ENCODE results near the gene COPS3. TPM values are rescaled to one million over a fixed set of nuclear protein-coding genes. Genes with fewer than 3 reads are reported as not detected.

The COPS3 gene
- polyA plus RNA-seq, 3 donors, result 65.5 to 89.7 (median 79.3) TPM

DNA sequence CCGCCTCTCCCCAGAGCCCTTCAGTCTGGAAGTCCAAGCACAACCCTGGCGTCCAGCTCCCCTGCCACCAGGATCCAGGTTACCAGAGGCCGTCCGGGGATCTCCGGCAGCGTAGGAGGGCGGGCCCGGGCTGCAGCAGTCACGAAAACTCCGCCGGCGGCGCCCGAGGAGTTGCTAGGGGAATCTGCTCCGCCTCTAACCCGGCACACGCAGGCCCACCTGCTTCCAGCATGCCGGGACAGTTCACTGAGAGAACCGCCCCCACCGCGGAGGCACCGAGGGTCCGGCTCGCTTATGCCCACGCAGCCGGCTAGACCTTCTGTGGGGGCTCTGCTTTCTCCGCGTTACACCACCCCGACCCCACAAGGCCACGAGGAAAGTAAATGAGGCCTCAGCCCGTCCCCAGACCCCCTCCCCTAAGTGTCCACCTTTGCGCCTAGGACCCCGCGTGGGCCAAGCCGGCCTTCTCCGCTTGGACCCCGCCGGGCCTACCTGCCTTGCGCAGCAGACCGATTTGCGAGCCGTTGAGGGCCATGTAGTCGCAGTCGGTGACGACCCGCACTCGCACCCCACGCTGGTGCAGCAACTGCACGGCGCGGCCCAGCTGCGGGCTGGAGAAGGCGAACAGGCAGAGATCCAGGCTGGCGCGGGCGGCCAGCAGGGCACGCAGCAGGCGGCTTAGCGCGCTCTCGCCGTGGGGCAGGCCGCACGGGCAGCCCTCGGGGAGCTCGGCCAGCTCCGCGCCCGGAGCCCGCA, 75.5 kb downstream of the COPS3 start:
- peak in 4 of 11 donors; percentile 37 to 46 (median 42) for DNase-seq (ENCODE audit: extremely low read depth in 1 of 11, low read depth in 9 of 11, low spot score in 4 of 11)

DNA sequence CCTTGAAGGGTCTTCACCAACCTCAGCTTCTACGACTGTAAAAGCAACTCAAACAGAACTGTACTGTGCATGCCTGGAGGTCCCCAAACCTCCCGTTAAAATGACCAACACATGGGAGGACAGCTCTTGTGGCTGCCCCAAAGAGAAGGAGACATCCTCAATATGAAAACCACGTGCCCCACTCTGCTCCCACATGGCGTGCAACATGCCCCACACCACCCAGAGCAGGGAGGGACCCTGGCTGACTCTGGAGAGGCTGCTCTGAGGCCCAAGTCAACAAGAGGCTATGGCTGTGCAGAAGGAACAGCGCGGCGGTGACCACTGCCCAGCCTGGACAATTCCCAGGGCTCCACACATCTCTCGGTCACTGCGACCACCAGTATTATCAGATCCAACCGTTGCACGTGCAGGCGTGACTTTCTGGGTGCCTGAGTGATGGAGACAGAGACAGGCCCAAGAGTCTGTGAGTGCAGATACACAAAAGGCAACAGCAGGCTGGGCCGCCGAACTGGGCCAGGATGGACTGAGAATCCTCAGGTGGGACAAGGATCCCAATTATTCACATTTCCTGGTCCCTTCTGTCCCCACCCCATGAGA, 76.3 kb downstream of the COPS3 start:
- no peak for DNase-seq (ENCODE audit: extremely low read depth in 1 of 11, low read depth in 9 of 11, low spot score in 4 of 11)

DNA sequence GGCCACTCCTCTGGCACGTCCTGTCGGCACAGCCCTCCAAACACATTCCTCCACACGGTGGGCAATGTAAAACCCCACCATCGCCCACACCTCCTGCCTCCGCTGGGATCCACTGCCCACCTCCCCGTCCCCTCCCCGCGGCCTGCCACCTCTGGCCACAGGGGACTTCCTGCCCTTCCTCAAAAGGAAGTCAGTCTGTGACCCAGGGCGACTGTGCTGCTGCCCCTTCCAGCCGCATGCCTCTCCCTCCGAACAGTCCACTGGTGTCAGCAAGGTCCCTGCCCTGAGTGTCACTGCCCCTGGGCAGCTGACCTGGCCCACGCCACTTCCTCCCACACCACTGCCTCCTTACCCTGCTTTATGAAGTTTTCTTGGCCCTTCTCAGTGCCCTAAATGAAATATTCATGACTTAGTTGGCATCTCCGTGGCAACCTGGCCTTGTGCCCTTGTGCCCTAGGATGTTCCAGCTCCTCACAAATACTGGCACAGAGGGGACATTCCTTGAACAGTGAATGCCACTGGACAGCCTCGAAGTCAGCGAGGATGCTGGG, 76.9 kb downstream of the COPS3 start:
- no peak for DNase-seq (ENCODE audit: extremely low read depth in 1 of 11, low read depth in 9 of 11, low spot score in 4 of 11)

DNA sequence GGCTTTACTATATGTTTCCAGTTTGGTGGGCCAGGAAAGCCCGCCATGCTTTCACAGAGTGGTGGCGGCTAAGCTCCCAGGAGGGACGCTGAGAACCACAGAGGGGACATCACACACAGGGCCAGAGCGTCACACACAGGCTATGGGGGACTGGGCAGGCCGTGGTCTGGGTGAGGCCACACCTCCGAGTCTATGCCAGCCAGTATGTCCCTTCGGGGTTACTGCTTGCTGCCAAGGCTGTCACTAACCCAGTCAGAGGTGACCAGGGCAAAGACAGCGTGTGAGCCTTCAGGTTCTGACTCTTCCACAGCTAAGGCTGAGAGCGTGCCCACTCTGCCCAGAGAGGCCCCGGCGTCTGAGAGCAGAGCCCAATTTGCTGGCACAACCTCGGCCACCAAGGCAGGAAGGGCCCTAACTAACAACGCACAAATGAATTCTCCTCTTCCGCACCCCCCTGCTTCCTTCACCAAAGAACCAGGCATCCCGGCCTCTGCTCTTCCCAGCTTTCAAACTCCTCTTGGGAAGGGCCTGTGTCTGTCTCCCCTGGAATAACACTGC, 77.8 kb downstream of the COPS3 start:
- no peak for DNase-seq (ENCODE audit: extremely low read depth in 1 of 11, low read depth in 9 of 11, low spot score in 4 of 11)

DNA sequence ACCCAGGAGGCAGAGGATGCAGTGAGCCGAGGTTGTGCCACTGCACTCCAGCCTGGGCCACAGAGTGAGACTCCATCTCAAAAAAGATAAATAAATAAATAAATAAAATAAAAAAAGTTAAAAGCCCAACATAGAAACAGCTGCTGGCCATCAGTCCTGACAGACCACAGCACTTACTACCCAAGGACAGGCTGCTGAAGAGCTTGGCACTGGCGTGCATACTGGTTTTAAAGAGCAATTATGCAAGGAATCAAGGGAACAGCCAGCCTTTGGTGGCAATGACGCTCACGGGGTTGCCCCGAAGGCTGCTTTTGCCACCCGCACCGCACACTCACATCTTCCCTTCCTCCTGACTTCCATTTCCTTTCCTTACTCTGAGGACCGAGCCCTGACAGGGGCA, 79.1 kb downstream of the COPS3 start:
- DNase-seq (ENCODE audit: extremely low read depth in 1 of 11, low read depth in 9 of 11, low spot score in 4 of 11), result no peak

DNA sequence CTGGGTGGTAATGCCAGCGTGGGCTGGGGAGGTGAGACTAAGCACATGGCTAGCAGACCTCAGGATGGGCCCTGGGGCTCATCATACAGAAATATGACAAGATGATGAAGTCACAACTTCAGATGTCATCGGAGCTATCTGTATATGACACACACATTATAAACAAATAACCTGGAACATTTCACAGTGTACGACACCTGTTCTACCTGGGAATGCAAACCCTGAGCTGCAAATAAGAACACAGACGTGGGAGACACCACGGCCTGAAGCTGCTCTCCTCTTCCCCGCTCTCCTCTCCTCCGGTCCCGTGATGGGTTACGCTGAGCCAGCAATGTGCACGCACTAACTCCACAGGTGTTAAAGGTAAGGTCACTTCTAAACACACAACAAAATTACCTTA, 79.8 kb downstream of the COPS3 start:
- DNase-seq (ENCODE audit: extremely low read depth in 1 of 11, low read depth in 9 of 11, low spot score in 4 of 11), result no peak

DNA sequence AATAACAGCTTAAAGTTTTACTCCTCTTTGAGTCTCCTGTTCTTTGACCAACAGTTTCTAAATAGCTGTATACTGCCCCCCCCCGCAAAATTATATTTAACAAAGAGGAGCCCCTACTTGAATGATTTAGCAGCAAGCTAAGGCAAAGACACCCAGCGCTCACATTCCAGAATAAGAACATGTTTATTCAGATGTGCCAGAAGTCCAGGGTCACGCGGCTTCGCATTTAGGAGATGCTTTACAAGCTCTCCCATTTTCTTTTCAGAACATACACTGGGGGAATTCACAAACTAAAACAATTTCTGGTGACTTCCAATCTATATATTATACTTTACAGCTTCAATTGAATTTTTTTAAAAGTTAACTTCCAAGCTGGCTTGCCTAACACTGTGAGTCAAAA, 80.2 kb downstream of the COPS3 start:
- peak in 2 of 11 donors; percentile 21 to 32 for DNase-seq (ENCODE audit: extremely low read depth in 1 of 11, low read depth in 9 of 11, low spot score in 4 of 11)

DNA sequence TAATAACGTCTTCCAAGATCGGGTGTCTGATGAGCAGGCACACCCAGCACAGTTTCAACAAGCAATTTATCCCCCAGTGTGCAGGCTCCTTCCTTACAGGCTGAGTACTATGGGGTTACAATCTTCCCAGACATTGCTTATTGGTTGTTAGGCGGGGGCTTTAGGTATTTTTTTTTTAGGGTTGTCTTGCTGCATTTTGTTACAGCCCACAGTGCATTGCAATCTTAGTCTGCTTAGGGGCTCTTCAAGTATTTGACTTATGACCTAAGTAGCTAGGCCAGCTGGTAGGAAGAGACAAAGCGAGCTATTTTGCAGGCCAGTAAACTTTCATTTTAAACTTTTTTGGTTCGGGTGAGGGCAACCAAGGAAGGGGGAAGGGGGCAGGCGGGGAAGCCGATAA, 80.7 kb downstream of the COPS3 start:
- DNase-seq (ENCODE audit: extremely low read depth in 1 of 11, low read depth in 9 of 11, low spot score in 4 of 11), result no peak

DNA sequence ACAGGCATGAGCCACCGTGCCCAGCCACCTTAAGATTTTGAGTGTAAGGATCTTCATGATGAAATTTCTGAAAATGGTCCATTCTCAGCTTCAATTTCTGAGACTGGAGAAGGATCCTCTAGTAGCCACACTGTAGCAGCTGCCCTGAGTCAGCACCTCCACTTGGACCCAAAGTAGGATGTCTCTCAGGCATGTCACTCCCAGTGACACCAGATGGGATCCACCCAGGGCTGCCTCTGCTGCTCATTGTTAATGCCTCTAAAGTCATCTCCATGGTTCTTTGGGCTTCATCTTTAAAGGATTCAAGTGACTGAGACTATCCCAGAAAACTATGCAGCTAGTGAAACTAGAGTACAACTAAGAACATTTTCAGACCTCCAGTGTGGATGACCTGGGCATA, 82.8 kb downstream of the COPS3 start:
- no peak for DNase-seq (ENCODE audit: extremely low read depth in 1 of 11, low read depth in 9 of 11, low spot score in 4 of 11)

DNA sequence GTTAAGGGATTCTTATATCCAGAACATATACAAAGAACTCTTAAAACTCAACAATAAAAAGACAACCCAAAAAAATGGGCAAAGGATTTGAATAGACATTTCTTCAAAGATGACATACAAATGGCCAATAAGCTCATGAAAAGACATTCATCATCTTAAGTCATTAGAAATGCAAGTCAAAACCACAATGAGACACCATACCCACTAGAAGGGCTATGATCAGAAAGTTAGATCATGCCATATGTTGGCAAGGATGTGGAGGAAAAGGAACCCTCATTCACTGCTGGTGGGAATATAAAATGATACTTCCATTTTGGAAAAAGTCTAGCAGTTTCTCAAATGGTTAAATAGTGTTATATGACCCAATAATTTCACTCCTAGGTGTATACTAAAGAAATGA, 84.3 kb downstream of the COPS3 start:
- no peak for DNase-seq (ENCODE audit: extremely low read depth in 1 of 11, low read depth in 9 of 11, low spot score in 4 of 11)

Other genes with a start within 250 kb of the COPS3 start
- 100 to 1,000 TPM; 150 to 177 (median 174) TPM for gene MPRIP, start 238.8 kb downstream of the COPS3 start, polyA plus RNA-seq (ENCODE audit: insufficient read length in 3 of 3)
- 1 to 10 TPM; 3.4 to 5.2 (median 4.0) TPM for gene PLD6, start 74.9 kb downstream of the COPS3 start, polyA plus RNA-seq (ENCODE audit: insufficient read length in 3 of 3)
- gene FLCN, start 44.1 kb downstream of the COPS3 start, polyA plus RNA-seq (ENCODE audit: insufficient read length in 3 of 3), result 10 to 100 TPM; 27.1 to 41.8 (median 29.7) TPM
- 1 to 10 TPM; 4.0 to 6.6 (median 6.5) TPM for gene NT5M, start 22.1 kb upstream of the COPS3 start, polyA plus RNA-seq (ENCODE audit: insufficient read length in 3 of 3)
- gene MED9, start 195.8 kb upstream of the COPS3 start, polyA plus RNA-seq (ENCODE audit: insufficient read length in 3 of 3), result 10 to 100 TPM; 19.4 to 22.4 (median 22.2) TPM
- gene RASD1, start 215.1 kb upstream of the COPS3 start, polyA plus RNA-seq (ENCODE audit: insufficient read length in 3 of 3), result 1 to 10 TPM in 1 of 3 donors, under 1 TPM in 2; 0.59 to 2.6 (median 0.83) TPM

Data from renal cortex interstitium (tissue), 11 donors.